GM18502 (cell line): Measurements from ENCODE around the gene UBASH3B.
A peak's percentile ranks its signal among the peaks of the same experiment; 100 is the strongest.
"Not testable (repeated sequence)": the region's sequence is repeated elsewhere in the genome, so short reads cannot be mapped to it uniquely, and the experiment has no call there.

ENCODE experiments used
- ATAC-seq: cut with Tn5 transposase; IDR thresholded peaks from one replicate; pipeline ENCODE4 v1.9.1; 2021; ENCODE audit warnings: mild to moderate bottlenecking; ENCODE audit not compliant: unreplicated experiment, poor library complexity

Gene UBASH3B

GRCh38 chr11:122655527-122656072 is at the start of gene UBASH3B:
Gene UBASH3B (plus strand): TSS chr11:122655722. CDS start chr11:122656050, 328 bp downstream.
- ATAC-seq: peak; percentile 84

GRCh38 chr11:122607162-122607561 is 48.4 kb upstream of the UBASH3B start:
- not testable (repeated sequence) for ATAC-seq

- no peak for ATAC-seq
These were observed 43.2 kb upstream of the UBASH3B start for GRCh38 chr11:122612123-122612824.

- ATAC-seq: no peak
These were observed 38.8 kb upstream of the UBASH3B start for GRCh38 chr11:122616718-122617117.

GRCh38 chr11:122617297-122617696 is 38.2 kb upstream of the UBASH3B start:
- ATAC-seq: no peak

- ATAC-seq: no peak
These were observed 37.6 kb upstream of the UBASH3B start for GRCh38 chr11:122617926-122618325.

- ATAC-seq: no peak
These were observed 36.6 kb upstream of the UBASH3B start for GRCh38 chr11:122618927-122619326.

- ATAC-seq: no peak
These were observed 35.8 kb upstream of the UBASH3B start for GRCh38 chr11:122619757-122620156.

GRCh38 chr11:122625501-122625900 is 30.0 kb upstream of the UBASH3B start:
- ATAC-seq: not testable (repeated sequence)

GRCh38 chr11:122625976-122626665 is 29.4 kb upstream of the UBASH3B start:
- no peak for ATAC-seq

- ATAC-seq: no peak
These were observed 27.8 kb upstream of the UBASH3B start for GRCh38 chr11:122627745-122628144.

GRCh38 chr11:122628810-122629555 is 26.5 kb upstream of the UBASH3B start:
- peak; percentile 72 for ATAC-seq

- no peak for ATAC-seq
These were observed 23.2 kb upstream of the UBASH3B start for GRCh38 chr11:122632181-122632824.

- ATAC-seq: no peak
These were observed 22.2 kb upstream of the UBASH3B start for GRCh38 chr11:122633219-122633829.

- no peak for ATAC-seq
These were observed 21.0 kb upstream of the UBASH3B start for GRCh38 chr11:122634501-122634900.

- ATAC-seq: no peak
These were observed 18.0 kb upstream of the UBASH3B start for GRCh38 chr11:122637541-122637940.

GRCh38 chr11:122642472-122642922 is 13.0 kb upstream of the UBASH3B start:
- ATAC-seq: no peak

- ATAC-seq: no peak
These were observed 12.6 kb upstream of the UBASH3B start for GRCh38 chr11:122642971-122643370.

GRCh38 chr11:122645847-122646246 is 9.7 kb upstream of the UBASH3B start:
- no peak for ATAC-seq
